Fibroblast of lung (primary cell): ENCODE data around the gene TTI1. TPM values are rescaled to one million over a fixed set of nuclear protein-coding genes. Genes with fewer than 3 reads are reported as not detected.

Source experiments
- polyA plus RNA-seq, 2 donors: library from polyadenylated mRNA; depleted of rRNA in 1 of 2; stranded (reverse) in 1 of 2; unstranded in 1 of 2; fragments of >200 nt; gene quantifications; 2 replicates each; pipeline ENCODE4 v1.2.1, GENCODE V29; 2011 to 2012; ENCODE audit warnings: missing spikeins in 1 of 2
- total RNA-seq: library from RNA; depleted of rRNA; stranded (reverse); fragments of >200 nt; gene quantifications from 2 replicates; pipeline ENCODE4 v1.2.1, GENCODE V29; 2014

Gene TTI1
- total and polyA plus RNA-seq, 2 donors (not counting 1 experiment from before 2014, with no cell fraction given): 12.6 to 20.0 TPM

Other genes with a start within 250 kb of the TTI1 start
- 1.5 and 1.7 TPM in 2 replicates for gene VSTM2L, start 130.3 kb downstream of the TTI1 start, total RNA-seq
- 0.45 and 0.66 TPM in 2 replicates for gene VSTM2L, start 130.3 kb downstream of the TTI1 start, polyA plus RNA-seq
- 21.1 and 23.8 TPM in 2 replicates for gene RPRD1B, start 290 bp upstream of the TTI1 start, total RNA-seq
- gene RPRD1B, start 290 bp upstream of the TTI1 start, polyA plus RNA-seq: 17.5 and 23.9 TPM in 2 replicates
- 58.6 and 103 TPM in 2 replicates for gene TGM2, start 131.8 kb upstream of the TTI1 start, total RNA-seq
- 129 and 238 TPM in 2 replicates for gene TGM2, start 131.8 kb upstream of the TTI1 start, polyA plus RNA-seq
- gene KIAA1755, start 227.3 kb upstream of the TTI1 start, total RNA-seq: 2.8 and 3.1 TPM in 2 replicates
- 0.60 and 1.4 TPM in 2 replicates for gene KIAA1755, start 227.3 kb upstream of the TTI1 start, polyA plus RNA-seq